Upper lobe of right lung (tissue), 1 donor: ENCODE data around the gene OARD1. TPM values are rescaled to one million over a fixed set of nuclear protein-coding genes. Genes with fewer than 3 reads are reported as not detected.
"Not testable (repeated sequence)": the region's sequence is repeated elsewhere in the genome, so short reads cannot be mapped to it uniquely, and the experiment has no call there.

Experiments
- ATAC-seq: fragments of 200-7000 bp; cut with Tn5 transposase; one replicate; pipeline ENCODE4 v1.9.1; 2020; ENCODE audit warnings: mild to moderate bottlenecking, moderate library complexity
- DNase-seq: peaks from one replicate; pipeline ENCODE4 v3.0.0-alpha.2; 2020
- H3K27ac ChIP-seq: fragments of 200-600 bp; one replicate; pipeline ENCODE4 v1.8.0; 2022
- H3K27me3 ChIP-seq: fragments of 200-600 bp; one replicate; pipeline ENCODE4 v1.8.0; 2022; ENCODE audit warnings: mild to moderate bottlenecking
- H3K36me3 ChIP-seq: fragments of 200-600 bp; one replicate; pipeline ENCODE4 v1.8.0; 2022
- H3K4me1 ChIP-seq: fragments of 200-600 bp; one replicate; pipeline ENCODE4 v1.8.0; 2022
- H3K4me3 ChIP-seq: fragments of 200-600 bp; one replicate; pipeline ENCODE4 v1.8.0; 2022; ENCODE audit warnings: mild to moderate bottlenecking
- H3K9me3 ChIP-seq: fragments of 200-600 bp; one replicate; pipeline ENCODE4 v1.8.0; 2022
- CTCF ChIP-seq: fragments of 200-600 bp; IDR thresholded peaks from one replicate; pipeline ENCODE4 v1.8.0; 2022; ENCODE audit warnings: antibody characterized with exemption
- intact Hi-C: fragments of 100-400 bp; cut with DNase I; formaldehyde crosslinking; loops from one replicate; pipeline ENCODE4 v1.11.0; 2022
- total RNA-seq: library from RNA; stranded (reverse); fragmentation: NEBNext Ultra II Directional; extraction: Animal tissue kit (Norgen Biotek cat#: 25700); gene quantifications from one replicate; pipeline ENCODE4 v1.2.1, GENCODE V29; 2021
- donor health status: DM: no; HTN: yes; CAD: no; lungs with severe emphysema.

The OARD1 gene
- total RNA-seq, 1 donor from 2014 or later = 22.1 TPM

DNA sequence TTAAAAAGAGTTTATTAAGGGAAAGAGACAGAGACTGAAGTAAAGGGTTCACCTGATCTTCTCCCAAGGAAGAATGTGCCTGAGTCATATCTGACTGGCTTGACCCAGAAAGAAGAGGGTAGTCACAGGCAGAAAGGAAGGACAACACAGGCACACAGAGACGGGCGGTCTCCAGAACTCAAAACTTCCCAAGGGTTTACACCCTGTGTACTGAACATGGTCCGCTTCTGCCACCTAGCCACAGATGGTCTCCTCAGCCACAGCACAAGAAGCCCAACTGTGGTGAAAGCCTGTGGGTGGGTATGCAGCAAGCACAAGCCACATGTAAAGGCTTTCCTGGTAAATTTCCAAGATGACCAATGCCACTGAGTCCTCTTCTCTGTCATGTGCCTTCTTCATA lies 50.3 kb downstream of the OARD1 start:
- Histone ChIP-seq H3K36me3 (no peaks in the 10 kb centered on the region), H3K4me3 (no peak overlapping the region), H3K27me3 (no peaks in the 10 kb centered on the region), H3K9me3 (no peaks in the 10 kb centered on the region), H3K4me1 (no peaks in the 10 kb centered on the region), H3K27ac (no peak overlapping the region)
- TF ChIP-seq CTCF = no peak
- DNase-seq = no peak
- no peak for ATAC-seq
- intact Hi-C loops = no loop called here

- no peak for TF ChIP-seq CTCF
- no peaks in the 10 kb centered on the region for H3K4me1 ChIP-seq
- no peak overlapping the region for H3K27ac ChIP-seq
- H3K27me3 ChIP-seq = no peaks in the 10 kb centered on the region
- H3K4me3 ChIP-seq = no peak overlapping the region
- intact Hi-C loops = no loop called here
- no peaks in the 10 kb centered on the region for H3K9me3 ChIP-seq
- H3K36me3 ChIP-seq = no peaks in the 10 kb centered on the region
- no peak for DNase-seq
- ATAC-seq = no peak
These were observed 54.5 kb downstream of the OARD1 start for GRCh38 chr6:41017663-41018062.

GRCh38 chr6:41015860-41016259 lies 56.3 kb downstream of the OARD1 start:
- H3K27ac ChIP-seq, ATAC-seq, H3K4me3 ChIP-seq, H3K4me1 ChIP-seq, H3K27me3 ChIP-seq, intact Hi-C loops, H3K36me3 ChIP-seq, H3K9me3 ChIP-seq, DNase-seq: not testable (repeated sequence)

DNA sequence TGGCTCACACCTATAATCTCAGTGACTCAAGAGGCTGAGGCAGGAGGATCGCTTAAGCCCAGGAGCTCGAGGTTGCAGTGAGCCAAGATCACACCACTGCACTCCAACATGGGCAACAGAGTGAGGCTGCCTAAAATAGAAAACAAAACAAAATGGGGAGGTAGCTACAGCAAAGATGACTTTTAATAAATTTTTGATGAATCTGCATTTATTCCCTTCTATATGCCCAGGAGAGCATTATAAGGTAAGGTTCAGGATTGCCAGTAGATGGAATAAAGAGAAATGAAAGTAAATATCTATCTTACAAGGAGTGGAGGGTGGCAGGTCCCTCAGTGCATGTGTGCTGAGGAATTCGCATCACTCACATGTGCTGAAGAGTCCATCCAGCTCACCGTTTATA lies 57.4 kb downstream of the OARD1 start:
- Histone ChIP-seq H3K9me3 (no peaks in the 10 kb centered on the region), H3K4me3 (no peak overlapping the region), H3K36me3 (no peaks in the 10 kb centered on the region), H3K27ac (no peak overlapping the region), H3K4me1 (no peaks in the 10 kb centered on the region), H3K27me3 (no peaks in the 10 kb centered on the region)
- DNase-seq (no peak), ATAC-seq (no peak)
- intact Hi-C loops = no loop called here
- no peak for TF ChIP-seq CTCF

Other genes starting within 250 kb of the OARD1 start
- gene UNC5CL, start 33.1 kb downstream of the OARD1 start, total RNA-seq = 1.4 TPM
- gene TSPO2, start 29.9 kb downstream of the OARD1 start, total RNA-seq = not detected
- gene APOBEC2, start 19.2 kb downstream of the OARD1 start, total RNA-seq = not detected
- 23.9 TPM for gene NFYA, start 618 bp upstream of the OARD1 start, total RNA-seq
- 2.5 TPM for gene TREML1, start 82.0 kb upstream of the OARD1 start, total RNA-seq
- 62.2 TPM for gene TREM2, start 90.8 kb upstream of the OARD1 start, total RNA-seq
- gene TREML2, start 128.8 kb upstream of the OARD1 start, total RNA-seq = 0.61 TPM
- not detected for gene TREML4, start 156.0 kb upstream of the OARD1 start, total RNA-seq
- gene TREM1, start 214.3 kb upstream of the OARD1 start, total RNA-seq = 61.2 TPM